A172 (cell line): ENCODE measurements around the gene HAUS6. TPM values are rescaled to one million over a fixed set of nuclear protein-coding genes. Genes with fewer than 3 reads are reported as not detected.
"Not testable (repeated sequence)": the region's sequence is repeated elsewhere in the genome, so short reads cannot be mapped to it uniquely, and the experiment has no call there.

ENCODE experiments used
- DNase-seq: peaks from one replicate; pipeline ENCODE4 v3.0.0-alpha.2; 2015; ENCODE audit warnings: low spot score
- total RNA-seq: library from RNA; depleted of rRNA; stranded (reverse); fragments of >200 nt; shearing (Covaris generic); gene quantifications from 2 replicates; pipeline ENCODE4 v1.2.3, GENCODE V29; 2014

The HAUS6 gene
- total RNA-seq, 1 experiment from 2014 or later, result 40.4 TPM

DNA sequence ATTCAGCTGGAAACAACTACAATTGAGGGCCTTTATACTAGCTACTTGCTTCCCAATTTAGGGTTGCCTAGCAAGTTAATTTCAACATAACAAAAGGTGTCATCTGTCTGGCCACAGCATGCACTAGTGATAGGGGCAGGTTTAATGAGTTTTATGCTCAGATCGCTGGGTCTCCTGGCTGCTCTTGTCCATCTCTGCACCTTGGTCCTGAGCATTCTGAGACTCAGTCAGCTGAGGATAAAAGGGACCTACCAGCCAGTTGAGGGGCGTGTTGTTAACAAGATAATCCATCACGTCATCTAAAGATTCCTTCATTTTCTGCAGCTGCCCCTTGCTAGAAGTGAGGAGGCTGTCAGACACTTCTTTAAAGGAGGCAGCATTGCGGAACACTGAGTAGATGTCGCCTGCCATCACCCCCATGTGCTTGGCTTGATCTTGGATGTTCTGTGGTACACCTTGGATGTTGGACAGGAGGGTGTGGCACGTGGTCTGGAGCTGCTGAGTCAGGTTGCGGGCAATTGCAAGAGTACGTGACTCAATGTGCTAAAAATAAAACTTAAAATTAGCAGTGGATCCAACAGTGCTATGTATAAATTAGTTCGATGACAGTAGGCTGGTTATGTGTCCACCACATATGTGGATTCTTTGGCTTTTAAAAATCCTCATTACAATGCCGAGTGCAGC is 13.5 kb upstream of the HAUS6 start:
- DNase-seq, result peak; percentile 76

DNA sequence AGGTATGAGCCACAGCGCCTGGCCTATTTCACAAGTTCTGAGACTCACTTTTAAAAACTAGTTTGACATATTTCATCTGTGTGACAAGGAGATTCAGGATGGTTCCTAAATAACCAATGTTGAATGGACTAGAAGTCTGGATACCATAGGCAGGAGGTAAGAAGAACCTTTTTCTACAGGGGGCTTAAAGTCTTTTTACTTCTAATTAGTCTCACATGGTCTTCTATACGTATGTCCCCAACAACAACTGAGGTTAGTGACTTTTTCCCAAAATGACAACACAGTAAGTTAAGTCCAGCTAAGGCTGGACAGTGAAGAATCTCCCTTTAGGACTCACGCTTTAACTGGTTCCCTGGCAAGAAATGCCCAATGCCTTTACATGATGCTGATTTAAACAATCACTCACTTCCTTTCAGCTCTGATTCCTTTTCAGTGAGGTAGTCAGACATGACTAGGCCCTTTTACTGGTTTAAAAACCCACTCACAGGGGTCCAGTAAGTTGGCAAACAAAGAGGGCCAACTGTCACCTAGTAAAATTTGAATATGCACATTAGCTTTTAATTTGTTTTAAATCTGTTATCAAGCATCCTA is 12.1 kb upstream of the HAUS6 start:
- DNase-seq, result peak; percentile 45

DNA sequence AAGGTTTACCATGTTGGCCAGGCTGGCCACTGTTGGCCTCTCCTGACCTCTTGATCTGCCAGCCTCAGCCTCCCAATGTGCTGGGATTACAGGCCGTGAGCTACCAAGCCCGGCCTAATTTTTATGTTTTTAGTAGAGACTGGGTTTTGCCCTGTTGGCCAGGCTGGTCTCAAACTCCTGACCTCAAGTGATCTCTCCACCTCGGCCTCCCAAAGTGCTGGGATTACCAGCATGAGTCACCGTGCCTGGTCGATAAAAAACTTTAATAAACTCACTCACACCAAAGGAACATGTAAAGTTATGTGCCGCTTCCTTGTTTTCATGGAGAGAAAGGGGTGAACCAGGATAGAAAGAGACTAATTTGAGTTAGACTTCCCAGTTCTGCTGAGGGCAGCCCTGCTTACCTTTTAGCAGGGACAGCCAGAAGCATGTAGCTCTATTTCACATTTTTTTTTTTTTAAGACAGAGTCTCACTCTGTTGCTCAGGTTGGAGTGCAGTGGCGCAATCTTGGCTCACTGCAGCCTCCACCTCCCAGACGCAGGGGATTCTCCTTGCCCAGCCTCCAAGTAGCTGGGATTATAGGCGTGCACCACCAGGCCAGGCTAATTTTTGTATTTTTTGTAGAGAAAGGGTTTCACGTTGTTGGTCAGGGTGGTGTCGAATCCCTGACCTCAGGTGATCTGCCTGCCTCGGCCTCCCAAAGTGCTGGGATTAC is 11.4 kb upstream of the HAUS6 start:
- peak; percentile 37 for DNase-seq

DNA sequence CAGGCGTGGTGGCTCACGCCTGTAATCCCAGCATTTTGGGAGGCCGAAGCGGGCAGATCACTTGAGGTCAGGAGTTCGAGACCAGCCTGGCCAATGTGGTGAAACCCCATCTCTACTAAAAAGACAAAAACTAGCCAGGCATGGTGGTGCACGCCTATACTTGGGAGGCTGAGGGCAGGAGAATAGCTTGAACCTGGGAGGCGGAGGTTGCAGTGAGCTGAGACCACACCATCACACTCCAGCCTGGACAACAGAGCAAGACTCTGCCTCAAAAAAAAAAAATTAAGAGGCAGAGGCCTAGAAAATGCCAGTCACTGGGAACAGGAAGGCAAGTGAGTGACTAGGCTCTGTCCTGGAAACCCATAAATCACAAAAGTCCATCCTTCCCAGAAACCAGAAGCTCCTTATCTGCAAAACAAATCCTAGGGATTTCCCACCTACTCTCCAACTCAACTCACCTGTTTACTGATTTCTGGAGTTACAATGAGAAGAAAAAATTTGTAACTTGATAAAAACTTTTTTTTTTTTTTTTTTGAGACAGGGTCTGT is 10.4 kb upstream of the HAUS6 start:
- not testable (repeated sequence) for DNase-seq

DNA sequence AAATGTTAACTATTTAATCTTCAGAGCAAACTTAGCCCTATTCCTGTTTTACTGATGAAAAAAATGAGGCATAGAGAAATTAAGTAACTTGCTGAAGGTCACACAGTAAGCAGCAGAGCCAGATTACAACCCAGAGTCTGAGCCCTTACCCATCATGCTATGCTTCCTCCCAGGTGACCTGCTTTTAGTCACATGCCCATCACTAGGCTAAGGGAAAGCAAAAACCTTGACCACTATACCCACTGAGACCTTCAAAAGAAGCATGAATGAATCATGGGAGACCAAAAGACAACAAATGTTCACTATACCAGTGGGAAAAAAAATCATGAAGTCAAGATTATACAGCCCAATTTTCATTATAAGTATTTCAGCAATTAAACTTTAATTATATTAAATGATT is 5.3 kb upstream of the HAUS6 start:
- no peak for DNase-seq

DNA sequence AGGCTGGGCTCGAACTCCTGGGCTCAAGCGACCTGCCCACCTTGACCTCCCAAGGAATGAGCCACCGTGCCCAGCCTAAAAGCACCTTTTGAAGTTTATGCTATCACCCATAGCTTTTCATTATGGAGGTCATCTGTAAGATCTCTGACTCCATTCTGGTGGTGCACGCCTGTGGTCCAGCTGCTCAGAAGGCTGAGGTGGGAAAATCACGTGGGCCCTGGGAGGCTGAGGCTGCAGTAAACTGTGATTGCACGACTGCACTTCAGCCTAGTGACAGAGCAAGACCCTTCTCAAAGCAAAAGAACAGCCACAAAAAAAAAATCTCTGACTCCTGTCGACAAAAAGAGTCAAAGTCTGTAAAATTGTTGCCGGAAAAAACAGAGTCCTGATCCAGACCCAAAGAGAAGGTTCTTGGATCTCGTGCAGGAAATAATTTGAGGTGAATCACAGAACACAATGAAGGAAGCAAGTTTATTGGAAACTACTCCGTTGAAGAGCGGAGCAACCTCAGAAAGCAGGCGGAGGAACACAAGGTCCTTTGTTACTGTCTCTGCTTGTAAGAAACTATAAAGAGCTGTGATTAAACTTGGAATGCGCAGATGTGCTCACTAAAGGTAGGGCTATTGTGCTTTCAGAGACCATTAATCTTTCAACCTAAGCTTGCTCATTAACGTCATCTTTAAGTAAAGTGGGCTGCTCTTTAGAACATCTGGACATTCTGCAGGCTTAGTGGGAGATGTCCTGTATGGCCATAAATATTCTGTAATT is 2.0 kb upstream of the HAUS6 start:
- DNase-seq, result peak; percentile 81

DNA sequence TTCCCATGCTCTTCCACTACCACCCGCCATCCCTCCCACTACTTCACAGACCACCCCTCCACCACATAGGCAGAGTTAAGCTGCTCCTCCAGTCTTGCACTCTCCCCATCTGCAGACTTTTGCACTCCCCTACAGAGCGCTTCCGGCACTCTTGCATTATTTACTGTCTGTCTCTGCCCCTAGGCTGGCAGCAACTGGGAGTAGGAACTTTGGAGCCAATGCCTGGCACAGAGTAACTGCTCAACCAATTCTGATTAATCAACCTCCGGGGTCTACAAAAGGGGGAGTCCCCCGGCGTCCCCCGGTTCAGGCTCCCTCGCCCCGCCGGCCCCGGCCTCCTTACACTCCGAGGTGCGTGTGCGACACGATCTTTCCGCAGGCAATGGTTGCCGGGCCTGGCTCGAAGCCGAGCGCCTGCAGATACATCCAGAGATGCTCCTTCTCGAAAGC is 498 bp downstream of the HAUS6 start:
- peak; percentile 26 for DNase-seq

DNA sequence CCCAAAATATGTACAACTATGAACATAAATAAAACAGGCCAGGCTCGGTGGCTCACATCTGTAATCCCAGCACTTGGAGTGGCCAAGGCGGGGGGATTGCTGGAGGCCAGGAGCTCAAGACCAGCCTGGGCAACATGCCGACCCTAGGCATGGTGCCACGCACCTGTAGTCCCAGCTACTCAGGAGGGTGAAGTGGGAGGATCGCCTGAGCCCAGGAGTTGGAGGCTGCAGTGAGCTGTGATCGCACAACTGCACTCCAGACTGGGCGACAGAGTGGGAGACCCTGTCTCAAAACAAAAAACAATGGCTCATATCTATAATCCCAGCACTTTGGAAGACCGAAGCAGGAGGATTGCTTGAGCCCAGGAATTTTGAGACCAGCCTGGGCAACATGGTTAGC is 1.5 kb downstream of the HAUS6 start:
- no peak for DNase-seq

DNA sequence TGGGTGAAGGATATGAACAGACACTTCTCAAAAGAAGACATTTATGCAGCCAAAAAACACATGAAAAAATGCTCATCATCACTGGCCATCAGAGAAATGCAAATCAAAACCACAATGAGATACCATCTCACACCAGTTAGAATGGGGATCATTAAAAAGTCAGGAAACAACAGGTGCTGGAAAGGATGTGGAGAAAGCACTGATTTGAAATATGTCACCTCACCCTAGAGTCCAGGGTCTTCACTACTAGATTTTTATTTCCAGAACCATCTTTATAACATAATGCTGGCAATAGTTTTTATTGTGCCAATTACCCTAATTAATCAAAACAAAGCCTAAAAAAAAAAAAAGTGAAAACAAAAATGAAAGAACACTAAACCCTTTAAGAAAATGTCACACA is 5.3 kb downstream of the HAUS6 start:
- not testable (repeated sequence) for DNase-seq

DNA sequence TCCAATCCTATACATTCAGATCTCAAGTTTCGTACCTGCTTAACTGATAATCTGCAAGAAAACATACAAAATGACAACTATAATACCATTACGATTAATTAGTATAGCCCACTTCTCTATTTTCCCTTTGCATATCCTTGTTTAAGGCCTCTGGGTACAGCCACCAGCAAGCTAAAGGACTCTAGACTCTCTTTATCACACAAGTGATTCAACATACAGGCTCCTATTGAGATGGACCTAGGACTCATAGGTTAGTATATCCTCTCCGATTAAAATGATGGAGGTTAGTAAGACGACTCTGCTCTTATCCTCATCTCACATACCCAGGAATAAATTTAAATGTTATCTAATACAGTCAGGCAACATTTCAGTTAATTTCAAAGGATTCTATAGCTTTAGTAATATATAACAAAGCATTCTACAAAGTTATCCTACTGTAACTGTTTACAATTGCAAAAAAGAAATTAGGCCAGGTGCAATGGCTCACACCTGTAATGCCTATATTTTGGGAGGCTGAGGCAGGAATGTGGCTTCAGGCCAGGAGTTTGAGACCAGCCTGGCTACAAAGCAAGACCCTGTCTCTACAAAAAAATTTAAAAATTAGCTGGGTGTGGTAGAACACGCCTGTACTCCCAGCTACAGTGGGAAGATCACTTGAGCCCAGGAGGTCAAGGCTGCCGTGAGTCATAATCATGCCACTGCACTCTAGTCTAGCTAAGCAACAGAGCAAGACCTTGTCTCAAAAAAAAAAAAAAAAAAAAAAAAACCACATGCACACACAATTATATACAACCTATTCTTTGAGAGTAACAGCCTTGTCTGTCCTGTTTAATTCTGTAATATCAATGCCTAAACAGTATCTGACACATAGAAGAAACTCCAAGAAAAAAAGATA is 15.4 kb downstream of the HAUS6 start:
- peak; percentile 74 for DNase-seq

DNA sequence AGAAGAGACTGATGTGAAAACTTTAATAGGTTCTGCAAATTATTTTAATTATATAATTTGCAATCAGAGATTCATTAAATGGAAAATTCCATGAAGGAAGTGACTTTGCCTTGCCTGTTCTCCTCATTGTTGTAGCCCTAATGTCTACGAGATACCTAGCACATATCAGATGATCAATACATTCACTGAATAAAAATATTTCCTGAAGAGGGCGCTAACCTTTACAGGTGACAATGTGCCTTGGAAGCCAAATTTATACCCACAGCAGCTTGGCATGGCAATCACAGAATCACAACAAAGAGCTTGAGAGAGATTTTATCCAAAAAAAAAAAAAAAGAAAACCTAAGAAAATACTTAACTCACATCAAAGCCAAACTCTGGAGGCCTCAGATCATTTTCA is 17.4 kb downstream of the HAUS6 start:
- DNase-seq, result no peak

DNA sequence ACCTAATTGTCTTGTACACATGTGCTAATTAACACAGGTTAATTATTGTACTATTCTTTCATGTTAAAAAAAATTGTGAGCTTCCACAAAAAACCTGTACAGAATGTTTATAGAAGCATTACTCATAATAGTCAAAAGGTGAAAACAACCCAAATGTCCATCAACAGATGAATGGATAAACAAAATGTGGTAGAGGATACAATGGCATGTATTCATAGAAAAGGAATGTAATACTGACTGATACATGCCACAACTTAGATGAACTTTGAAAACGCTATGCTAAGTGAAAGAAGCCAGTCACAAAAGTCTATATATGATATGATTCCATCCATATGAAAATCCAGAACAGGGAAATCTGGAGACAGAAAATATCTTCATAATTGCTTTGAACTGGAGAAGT is 27.9 kb downstream of the HAUS6 start:
- DNase-seq, result no peak

DNA sequence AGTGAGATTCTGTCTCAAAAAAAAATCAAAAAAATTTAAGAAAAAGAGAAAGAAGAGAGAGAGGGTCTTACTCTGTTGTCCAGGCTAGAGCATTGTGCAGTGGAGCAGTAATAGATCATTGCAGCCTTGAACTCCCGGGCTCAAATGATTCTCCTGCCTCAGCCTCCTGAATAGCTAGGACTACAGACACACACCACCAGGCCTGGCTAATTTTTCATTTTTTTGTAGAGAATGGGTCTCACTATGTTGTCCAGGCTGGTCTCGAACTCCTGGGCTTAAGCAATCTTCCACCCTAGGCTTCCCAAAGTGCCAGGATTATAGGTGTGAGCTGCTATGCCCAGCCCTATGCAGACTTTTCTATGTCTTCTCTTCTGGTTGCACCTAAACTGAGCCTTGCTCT is 28.5 kb downstream of the HAUS6 start:
- no peak for DNase-seq

DNA sequence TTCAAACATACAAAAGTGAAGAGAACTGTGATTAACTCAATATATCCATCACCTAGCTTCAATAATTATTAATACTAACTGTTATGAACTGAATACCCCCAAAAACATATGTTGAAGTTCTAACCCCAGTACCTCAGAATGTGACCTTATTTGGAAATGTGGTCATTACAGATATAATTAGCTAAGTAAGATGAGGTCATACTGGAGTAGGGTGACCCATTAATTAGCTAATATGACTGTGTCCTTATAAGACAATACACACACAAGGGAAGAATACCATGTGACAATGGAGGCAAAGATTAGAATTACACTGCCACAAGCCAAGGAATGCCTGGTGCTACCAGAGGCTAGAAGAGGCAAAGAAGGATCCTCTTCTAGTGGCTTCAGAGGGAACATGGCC is 45.7 kb downstream of the HAUS6 start:
- DNase-seq, result no peak

DNA sequence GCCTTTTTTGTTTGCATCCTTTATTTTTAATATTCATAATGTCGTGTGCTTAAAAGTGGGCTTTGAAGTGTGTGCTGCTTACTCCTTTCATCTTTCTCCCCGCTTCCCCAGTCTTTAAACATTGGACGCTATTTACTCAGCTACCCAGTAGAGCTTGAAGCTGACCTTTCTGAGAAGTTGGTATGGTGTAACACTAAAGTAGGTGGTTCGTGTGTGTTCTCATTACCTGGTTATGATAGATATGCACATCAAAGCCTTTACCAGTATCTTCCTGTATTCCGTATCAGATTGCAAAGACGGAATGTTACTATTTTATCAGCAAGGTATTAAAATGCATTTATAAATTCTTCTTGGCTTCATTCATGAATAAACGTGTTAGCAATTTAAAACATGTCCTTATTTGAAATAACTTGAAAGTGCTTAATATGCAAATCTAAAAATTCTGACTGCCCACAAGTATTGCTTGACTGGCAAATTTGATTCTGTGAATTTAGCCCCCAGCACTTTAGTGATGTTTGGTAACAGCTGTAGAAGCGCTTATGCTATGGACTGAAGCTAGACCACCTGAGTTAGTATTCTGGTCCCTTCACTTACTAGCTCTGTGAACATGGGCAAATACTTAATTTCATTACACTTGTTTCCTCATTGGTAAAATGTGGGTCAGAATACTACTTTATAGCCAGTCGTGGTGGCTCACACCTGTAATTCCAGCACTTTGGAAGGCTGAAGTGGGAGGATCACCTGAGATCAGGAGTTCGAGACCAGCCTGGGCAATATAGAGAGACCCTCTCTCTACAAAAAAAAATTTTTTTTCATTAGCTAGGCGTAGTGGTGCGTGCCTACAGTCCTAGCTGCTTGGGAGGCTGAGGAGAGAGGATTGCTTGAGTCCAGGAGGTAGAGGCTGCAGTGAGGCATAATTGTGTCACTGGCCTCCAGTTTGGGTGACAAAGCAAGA is 51.8 kb downstream of the HAUS6 start:
- DNase-seq, result no peak

DNA sequence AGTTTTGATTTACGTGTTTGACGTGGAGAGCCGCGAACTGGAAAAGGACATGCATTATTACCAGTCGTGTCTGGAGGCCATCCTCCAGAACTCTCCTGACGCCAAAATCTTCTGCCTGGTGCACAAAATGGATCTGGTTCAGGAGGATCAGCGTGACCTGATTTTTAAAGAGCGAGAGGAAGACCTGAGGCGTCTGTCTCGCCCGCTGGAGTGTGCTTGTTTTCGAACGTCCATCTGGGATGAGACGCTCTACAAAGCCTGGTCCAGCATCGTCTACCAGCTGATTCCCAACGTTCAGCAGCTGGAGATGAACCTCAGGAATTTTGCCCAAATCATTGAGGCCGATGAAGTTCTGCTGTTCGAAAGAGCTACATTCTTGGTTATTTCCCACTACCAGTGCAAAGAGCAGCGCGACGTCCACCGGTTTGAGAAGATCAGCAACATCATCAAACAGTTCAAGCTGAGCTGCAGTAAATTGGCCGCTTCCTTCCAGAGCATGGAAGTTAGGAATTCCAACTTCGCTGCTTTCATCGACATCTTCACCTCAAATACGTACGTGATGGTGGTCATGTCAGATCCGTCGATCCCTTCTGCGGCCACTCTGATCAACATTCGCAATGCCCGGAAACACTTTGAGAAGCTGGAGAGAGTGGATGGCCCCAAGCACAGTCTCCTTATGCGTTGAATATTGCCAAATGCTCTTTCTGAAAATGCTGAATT is 52.6 kb downstream of the HAUS6 start:
- peak; percentile 5 for DNase-seq

DNA sequence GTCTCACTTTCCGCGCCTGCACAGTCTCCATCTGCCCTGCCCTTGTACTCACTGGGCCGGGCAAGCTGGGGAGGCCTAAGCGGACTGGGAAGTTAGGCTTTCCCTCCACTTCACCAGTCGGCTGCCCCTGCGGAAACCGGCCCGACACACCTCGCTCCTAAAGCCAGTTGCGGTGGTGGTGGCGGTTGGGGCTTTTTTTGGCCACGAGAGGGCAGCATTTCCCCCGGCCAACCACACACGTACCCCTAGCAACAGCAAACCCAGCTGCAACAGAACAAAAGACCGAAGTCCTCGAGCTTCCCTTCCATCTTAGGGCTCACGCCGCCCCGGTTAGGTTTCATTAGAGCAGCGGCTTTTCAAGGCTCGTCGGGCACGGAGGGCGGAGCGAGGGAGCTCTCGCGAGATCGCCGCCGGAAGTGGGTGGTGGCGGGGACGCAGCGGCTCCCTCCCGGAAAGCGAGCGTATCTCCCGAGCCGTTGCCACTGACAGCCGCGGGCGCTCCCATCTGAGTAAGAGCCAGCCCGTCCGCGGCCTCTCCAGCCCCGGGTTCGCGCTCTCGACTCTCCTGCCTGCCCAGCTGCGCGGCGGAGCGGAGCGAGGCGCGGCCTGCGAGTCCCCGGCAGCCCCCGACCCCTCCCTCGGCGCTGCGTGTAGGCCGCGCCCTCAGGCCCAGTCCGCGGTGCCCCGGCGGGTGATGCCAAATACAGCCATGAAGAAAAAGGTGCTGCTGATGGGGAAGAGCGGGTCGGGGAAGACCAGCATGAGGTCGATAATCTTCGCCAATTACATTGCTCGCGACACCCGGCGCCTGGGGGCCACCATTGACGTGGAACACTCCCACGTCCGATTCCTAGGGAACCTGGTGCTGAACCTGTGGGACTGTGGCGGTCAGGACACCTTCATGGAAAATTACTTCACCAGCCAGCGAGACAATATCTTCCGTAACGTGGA is 53.5 kb downstream of the HAUS6 start, which contains the start of gene RRAGA:
TSS of gene RRAGA (plus strand) at position 462 of the 951 bp plus-strand sequence. CDS start at position 695, 233 bp downstream.
- DNase-seq, result peak; percentile 95

DNA sequence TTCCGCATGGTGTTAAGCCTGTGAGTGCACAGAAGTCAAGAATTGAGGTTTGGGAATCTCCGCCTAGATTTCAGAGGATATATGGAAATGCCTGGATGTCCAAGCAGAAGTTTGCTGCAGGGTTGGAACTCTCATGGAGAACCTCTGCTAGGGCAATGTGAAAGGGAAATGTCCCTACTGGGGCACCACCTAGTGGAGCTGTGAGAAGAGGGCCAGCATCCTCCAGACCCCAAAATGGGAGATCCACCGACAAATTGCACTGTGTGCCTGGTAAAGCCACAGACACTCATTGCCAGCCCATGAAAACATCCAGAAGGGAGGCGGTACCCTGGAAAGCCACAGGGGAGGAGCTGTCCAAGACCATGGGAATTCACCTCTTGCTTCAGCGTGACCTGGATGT is 66.1 kb downstream of the HAUS6 start:
- no peak for DNase-seq
